Measurements from ENCODE around the gene NAV3. TPM values are rescaled to one million over a fixed set of nuclear protein-coding genes. Genes with fewer than 3 reads are reported as not detected.

NAV3 gene
- polyA plus RNA-seq, 3 donors from 2014 or later: not detected

DNA sequence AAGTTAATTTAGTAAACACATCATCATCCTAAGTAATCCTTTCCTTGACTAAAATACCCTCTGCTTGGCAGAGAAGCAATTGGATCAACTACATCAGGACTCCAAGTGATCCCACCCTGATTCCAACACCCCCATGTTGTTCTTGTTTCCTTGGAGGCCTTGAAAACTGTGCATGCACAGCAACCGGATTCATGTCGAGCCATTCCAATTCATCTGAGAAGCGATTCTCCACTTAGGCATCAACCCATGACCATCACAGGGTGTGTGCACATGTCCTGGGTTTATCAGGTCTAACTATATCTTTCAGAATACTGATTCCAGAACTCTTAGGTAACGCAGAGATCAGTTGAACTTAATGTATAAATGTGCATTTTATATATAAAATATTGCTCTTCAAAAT is 163.0 kb downstream of the NAV3 start:
- Mint-ChIP-seq H3K4me1 (no peaks in the 10 kb centered on the region), H3K4me3 (no peak overlapping the region), H3K27ac (no peak overlapping the region), H3K27me3 (ENCODE audit: low read depth in 3 of 3) (no peaks in the 10 kb centered on the region), H3K36me3 (no peaks in the 10 kb centered on the region), H3K9me3 (peaks cover 0 to 30% (median 9%) of the 10 kb centered on the region in 6 donors)
- no peak for DNase-seq

DNA sequence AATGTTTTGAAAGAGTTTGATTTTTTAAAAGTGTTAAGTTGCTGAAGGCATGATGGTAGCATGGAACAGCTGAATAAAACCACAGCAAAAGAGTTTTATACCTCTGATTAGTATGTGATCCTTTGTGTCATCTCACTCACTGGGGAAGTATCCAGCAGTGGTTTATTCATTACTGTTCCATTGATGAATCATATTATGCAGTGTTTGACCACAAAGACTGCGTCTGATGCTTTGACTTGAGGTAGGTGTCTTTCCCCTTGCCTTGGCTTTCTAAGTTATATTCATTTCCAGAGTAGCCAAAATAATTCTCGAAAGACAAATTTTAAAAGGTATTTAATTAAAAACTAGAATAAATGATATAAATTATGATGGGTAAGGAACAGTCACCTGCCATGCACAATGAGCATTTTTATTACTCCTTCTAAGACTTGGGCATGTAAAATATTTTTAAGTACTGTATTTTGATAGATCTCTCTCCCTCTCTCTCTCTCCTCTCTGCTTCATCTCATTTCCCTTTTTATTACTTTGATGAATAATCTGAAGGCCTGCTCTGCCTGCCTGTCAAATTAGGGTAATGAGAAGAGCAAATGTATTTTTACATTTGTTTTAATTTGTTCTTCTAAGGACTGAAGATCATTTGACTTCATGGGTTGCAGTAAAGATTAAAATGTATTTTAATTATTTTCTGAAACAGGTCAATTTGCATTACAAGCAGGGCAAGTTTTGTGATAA is 164.9 kb downstream of the NAV3 start:
- Mint-ChIP-seq H3K4me1 (no peaks in the 10 kb centered on the region), H3K4me3 (no peak overlapping the region), H3K27ac (no peak overlapping the region), H3K36me3 (no peaks in the 10 kb centered on the region), H3K9me3 (peaks cover 0 to 25% (median 5%) of the 10 kb centered on the region in 6 donors), H3K27me3 (ENCODE audit: low read depth in 3 of 3) (no peaks in the 10 kb centered on the region)
- DNase-seq: no peak

DNA sequence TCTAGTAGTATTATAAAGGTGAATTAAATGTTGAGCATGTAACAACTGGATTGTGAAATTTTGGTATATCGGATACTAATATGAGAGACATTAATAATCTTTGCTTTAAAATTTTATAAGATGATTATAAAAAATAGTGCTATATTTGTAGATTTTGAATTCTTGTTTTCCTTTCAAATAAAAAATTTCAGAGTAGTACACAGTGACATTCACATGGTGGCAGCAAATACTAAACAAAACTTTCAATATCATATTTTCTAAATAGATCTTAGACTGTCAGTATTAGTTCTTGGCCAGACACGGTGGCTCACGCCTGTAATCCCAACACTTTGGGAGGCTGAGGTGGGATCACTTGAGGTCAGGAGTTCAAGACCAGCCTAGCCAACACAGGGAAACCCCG is 166.0 kb downstream of the NAV3 start:
- Mint-ChIP-seq H3K4me3 (no peak overlapping the region), H3K36me3 (no peaks in the 10 kb centered on the region), H3K4me1 (no peaks in the 10 kb centered on the region), H3K9me3 (peaks cover 0 to 21% (median 5%) of the 10 kb centered on the region in 6 donors), H3K27me3 (ENCODE audit: low read depth in 3 of 3) (no peaks in the 10 kb centered on the region), H3K27ac (no peak overlapping the region)
- DNase-seq: no peak

DNA sequence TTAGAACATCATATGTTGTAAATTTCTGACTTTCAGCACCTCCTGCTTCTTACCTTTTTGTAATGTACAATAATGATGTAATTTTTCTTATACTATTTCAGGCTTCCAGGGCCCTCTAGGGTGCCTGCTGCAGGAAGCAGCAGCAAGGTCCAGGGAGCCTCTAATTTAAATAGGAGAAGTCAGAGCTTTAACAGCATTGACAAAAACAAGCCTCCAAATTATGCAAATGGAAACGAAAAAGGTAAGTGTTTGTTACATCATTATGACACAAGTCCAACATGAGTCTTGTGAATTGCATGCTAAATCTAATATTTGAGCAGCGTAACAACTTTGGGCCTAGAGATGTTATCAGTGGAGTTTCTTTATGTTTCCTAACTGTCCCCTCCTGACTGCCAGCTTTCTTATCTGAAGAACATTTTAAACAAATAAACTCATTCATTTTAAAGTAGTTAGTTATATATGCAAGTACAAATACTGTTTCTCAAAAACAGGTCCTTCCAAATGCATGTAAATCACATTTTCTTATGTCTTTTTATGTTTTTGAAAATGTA is 167.6 kb downstream of the NAV3 start:
- H3K9me3 Mint-ChIP-seq: peaks cover 0 to 10% (median 0%) of the 10 kb centered on the region in 6 donors
- H3K4me3 Mint-ChIP-seq: no peak overlapping the region
- H3K4me1 Mint-ChIP-seq: no peaks in the 10 kb centered on the region
- H3K36me3 Mint-ChIP-seq: no peaks in the 10 kb centered on the region
- H3K27ac Mint-ChIP-seq: no peak overlapping the region
- DNase-seq: no peak
- H3K27me3 Mint-ChIP-seq (ENCODE audit: low read depth in 3 of 3): no peaks in the 10 kb centered on the region

DNA sequence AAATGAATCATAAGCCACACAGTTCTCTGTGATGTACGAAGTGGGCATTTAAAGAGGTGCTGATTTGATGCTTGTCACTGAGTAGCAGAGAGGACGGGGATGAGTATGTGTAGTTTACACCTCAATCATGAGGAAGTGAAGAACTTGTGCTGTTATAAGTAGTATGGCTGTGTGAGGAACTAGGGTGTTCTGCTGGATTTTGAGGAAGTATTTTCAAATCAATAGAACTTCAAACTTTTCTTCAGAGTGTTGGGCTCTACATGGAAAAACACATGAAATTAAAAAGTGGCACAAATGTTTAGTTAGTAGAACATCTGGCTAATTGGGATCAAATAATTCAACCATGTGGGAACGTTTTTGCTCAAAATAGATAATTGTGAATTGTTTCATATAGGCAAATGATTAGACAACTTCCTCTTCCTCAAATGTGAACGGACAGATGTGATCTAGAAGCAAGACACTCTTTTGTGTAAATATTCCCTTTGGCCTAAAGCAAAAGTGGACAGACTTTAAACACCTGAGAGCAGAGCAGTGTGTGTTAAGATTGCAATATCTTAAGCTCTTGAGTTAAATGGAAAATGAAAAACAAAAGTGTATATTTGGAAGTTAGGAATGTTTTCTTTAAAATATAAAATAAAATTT is 168.5 kb downstream of the NAV3 start:
- H3K4me3 Mint-ChIP-seq: no peak overlapping the region
- no peaks in the 10 kb centered on the region for H3K36me3 Mint-ChIP-seq

DNA sequence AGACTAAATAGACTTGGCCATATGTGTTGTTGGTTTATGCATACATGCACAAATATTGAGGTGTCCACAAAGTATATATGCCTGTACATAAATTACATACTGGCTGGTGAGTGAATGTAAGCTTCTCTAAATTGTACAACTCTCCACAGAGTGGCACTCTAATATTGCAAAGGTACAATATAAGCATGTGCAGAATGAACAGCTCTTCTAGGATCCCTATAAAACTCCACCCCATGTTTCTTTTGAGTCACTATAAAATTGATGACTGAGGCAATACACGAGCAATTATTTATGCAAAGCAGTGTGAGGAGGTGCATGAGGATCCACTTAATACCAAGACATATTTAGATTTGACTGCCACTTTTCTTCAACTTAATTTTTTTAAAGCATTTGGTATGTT is 172.2 kb downstream of the NAV3 start:
- Mint-ChIP-seq H3K4me3 (no peak overlapping the region), H3K36me3 (no peaks in the 10 kb centered on the region), H3K4me1 (no peaks in the 10 kb centered on the region), H3K27me3 (ENCODE audit: low read depth in 3 of 3) (no peaks in the 10 kb centered on the region), H3K27ac (no peak overlapping the region), H3K9me3 (peaks cover 0 to 17% (median under 1%) of the 10 kb centered on the region in 6 donors)
- DNase-seq: no peak

More for the DNA sequence above, 168.5 kb downstream of the NAV3 start:
- Mint-ChIP-seq H3K9me3 (peaks cover 0 to 8% (median 2%) of the 10 kb centered on the region in 6 donors), H3K27ac (no peak overlapping the region), H3K4me1 (no peaks in the 10 kb centered on the region), H3K27me3 (ENCODE audit: low read depth in 3 of 3) (no peaks in the 10 kb centered on the region)
- DNase-seq: no peak

DNA sequence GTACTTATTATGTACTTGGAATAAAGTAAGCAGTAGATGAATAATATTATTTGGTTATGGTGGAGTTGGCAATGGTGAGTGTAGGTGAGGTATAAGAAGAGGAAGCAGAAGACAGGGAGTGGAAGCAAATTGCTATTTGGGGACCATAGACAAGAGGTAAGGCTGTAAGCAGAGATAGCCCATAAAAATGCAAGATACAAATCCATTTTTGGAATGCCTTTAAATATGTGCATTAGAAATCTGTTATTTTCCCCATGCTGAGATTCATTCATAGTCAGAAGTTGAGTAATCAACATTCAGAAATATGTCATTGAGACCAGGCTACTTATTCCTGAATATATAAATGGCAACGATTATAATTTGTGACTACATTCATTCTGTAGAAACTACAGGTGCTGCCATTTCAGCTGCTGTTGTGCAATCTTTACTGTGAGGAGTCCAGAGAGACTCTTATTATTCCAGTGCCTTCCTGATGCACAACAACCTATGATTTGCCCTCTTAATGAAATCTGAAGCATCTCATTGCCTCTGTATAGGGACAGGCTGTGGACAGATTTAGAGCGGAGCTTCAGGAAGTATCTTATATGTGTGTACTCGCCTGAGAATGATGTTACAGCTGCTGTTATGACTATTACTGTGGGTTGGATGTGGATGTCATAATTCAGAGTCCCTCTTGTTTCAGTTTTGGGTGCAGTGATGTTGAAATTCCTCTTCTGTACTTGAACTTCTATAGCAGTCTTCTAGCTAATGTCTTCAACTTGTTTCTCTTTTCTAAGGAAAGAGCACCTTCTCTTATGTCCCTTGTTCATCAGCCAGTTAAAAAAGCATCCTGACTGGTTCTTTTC is 173.8 kb downstream of the NAV3 start:
- Mint-ChIP-seq H3K36me3 (no peaks in the 10 kb centered on the region), H3K27me3 (ENCODE audit: low read depth in 3 of 3) (no peaks in the 10 kb centered on the region), H3K4me3 (no peak overlapping the region), H3K9me3 (peaks cover 0 to 17% (median under 1%) of the 10 kb centered on the region in 6 donors), H3K27ac (no peak overlapping the region), H3K4me1 (no peaks in the 10 kb centered on the region)
- no peak for DNase-seq

DNA sequence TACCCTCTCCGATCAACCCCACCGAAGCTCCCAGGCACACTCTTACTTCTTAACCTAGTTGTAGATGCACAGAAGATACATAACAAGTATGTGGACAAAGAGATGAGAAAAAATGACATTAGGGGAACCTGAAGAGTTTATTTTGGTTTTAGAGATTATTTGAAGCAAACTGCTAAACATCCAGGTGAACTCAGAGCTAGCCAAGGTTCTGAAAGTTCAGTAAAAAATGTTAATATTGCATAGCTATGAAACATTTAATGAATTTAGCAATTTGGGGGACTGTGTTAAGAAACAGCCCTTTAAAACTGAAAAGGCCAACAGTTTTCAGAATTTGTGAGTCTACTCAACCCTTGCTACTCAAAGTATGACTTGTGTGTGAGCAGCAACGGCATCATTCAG is 174.4 kb downstream of the NAV3 start:
- Mint-ChIP-seq H3K4me3 (no peak overlapping the region), H3K27me3 (ENCODE audit: low read depth in 3 of 3) (no peaks in the 10 kb centered on the region), H3K36me3 (no peaks in the 10 kb centered on the region), H3K27ac (no peak overlapping the region), H3K4me1 (no peaks in the 10 kb centered on the region), H3K9me3 (peaks cover 0 to 17% (median under 1%) of the 10 kb centered on the region in 6 donors)
- no peak for DNase-seq

DNA sequence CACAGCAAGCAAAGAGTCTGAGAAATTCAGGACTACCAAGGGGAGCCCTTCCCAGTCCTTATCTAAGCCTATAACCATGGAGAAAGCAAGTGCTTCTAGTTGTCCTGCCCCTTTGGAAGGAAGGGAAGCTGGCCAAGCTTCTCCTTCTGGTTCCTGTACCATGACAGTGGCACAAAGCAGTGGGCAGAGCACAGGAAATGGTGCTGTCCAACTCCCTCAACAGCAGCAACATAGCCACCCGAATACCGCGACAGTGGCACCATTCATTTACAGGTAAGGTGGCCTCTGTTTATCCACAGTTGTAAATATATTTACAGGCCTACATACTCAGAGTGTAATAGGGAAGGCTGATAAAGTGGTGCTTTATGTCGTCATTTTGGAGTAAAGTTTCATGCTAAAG is 176.5 kb downstream of the NAV3 start:
- peaks cover 0 to 17% (median 2%) of the 10 kb centered on the region in 6 donors for H3K9me3 Mint-ChIP-seq
- no peaks in the 10 kb centered on the region for H3K27me3 Mint-ChIP-seq (ENCODE audit: low read depth in 3 of 3)

DNA sequence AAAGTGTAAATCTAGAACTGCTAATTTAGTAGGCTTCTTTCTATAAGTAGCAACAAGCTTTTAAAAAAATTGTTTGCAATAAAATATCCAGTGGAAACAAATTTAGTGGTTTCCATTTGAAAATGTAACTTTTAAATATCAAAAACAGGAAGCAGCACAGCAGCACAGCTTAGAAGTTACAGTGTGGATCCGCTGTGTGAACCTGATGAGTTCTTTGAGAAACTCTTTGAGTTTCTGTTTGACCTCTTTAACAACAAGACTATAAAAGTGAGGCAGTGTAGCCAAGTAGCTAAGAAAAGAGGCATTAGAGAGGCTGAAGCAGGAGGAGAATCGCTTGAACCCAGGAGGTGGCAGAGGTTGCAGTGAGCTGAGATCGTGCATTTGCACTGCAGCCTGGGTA is 178.3 kb downstream of the NAV3 start:
- H3K9me3 Mint-ChIP-seq: peaks cover 0 to 12% (median 6%) of the 10 kb centered on the region in 6 donors
- no peak for DNase-seq

More for the DNA sequence above, 176.5 kb downstream of the NAV3 start:
- Mint-ChIP-seq H3K4me1 (no peaks in the 10 kb centered on the region), H3K36me3 (no peaks in the 10 kb centered on the region), H3K27ac (no peak overlapping the region), H3K4me3 (no peak overlapping the region)
- DNase-seq: no peak

DNA sequence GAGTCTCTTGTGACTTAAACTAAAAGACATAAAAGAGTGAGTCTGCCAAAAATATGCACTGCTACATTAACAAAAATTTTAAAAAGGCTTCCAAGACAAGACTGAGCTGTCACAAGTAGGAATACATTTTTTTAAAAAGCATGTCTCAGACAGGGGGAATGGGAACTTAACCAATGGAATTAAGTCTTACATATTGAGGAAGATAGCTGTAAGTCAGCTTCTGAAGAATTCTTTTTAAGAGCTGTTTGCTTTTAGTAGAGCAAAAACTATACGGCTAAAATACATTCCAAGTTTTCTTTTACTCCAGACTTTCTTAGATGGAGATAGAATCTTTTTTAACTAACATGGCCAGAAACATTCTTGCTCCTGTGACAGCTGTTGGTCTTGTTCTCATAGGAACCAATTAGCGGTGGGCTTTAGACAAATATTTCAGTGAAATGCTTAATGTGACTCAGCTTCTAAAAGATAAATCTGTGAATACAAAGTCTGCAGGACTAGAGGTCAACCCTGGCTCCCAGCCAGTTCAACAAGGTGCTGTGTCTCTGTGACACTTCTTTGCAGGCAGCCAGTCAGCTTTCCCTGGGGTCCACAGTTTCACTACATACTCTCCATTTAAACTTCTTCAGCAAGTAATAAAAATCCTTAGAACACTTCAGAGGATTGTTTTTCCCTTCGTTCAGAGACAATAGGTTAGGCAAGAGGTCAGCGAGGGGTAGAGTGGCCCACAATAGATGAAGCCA is 187.6 kb downstream of the NAV3 start:
- Mint-ChIP-seq H3K27me3 (ENCODE audit: low read depth in 3 of 3) (peaks cover 0 to 4% (median 1%) of the 10 kb centered on the region in 3 donors), H3K27ac (no peak overlapping the region), H3K36me3 (no peaks in the 10 kb centered on the region)

More for the DNA sequence above, 178.3 kb downstream of the NAV3 start:
- Mint-ChIP-seq H3K27ac (no peak overlapping the region), H3K4me1 (no peaks in the 10 kb centered on the region), H3K4me3 (no peak overlapping the region), H3K36me3 (no peaks in the 10 kb centered on the region), H3K27me3 (ENCODE audit: low read depth in 3 of 3) (no peaks in the 10 kb centered on the region)

DNA sequence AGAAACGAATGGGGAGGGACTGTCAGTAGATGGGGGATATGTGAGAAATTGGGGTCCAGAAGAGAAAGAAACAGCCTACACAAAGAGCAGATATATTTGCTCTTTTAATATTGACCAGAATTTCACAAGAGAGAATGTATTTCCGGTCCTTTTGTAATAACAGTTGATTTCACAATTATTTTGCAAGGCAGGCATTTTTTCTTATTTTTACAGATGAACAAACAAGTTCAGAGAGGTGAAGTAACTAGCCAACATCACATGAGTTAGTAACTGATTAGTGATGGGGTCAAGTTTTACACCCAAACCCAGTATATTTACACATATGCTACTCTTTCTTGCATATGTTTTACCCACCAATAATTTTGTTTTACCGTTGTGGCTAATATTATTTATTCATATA is 188.2 kb downstream of the NAV3 start:
- peaks cover 0 to 24% (median 12%) of the 10 kb centered on the region in 6 donors for H3K9me3 Mint-ChIP-seq
- peaks cover 0 to 4% (median 1%) of the 10 kb centered on the region in 3 donors for H3K27me3 Mint-ChIP-seq (ENCODE audit: low read depth in 3 of 3)
- no peak overlapping the region for H3K27ac Mint-ChIP-seq
- DNase-seq: no peak
- H3K36me3 Mint-ChIP-seq: no peaks in the 10 kb centered on the region
- H3K4me1 Mint-ChIP-seq: no peaks in the 10 kb centered on the region
- no peak overlapping the region for H3K4me3 Mint-ChIP-seq

More for the DNA sequence above, 187.6 kb downstream of the NAV3 start:
- no peak overlapping the region for H3K4me3 Mint-ChIP-seq
- no peaks in the 10 kb centered on the region for H3K4me1 Mint-ChIP-seq
- no peak for DNase-seq
- H3K9me3 Mint-ChIP-seq: peaks cover 2 to 22% (median 12%) of the 10 kb centered on the region in 6 donors

DNA sequence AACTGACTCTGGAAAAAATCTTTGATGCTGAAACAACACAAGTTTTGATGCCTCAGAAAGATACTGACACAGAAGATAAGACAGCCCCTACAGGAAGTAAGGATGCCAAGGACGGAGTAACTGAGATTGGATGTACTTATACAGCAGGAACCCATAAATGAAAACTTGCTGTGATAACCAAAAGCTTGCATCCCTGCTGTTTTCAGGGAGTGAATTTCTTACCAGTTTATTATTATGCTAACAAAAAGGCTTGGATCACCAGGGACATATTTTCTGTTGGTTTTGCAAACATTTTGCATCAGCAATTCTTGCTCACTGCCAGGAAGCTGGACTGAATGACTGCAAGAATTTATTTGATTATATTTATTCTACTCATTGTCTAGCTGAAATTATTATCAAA is 197.7 kb downstream of the NAV3 start:
- peaks cover 0 to 4% (median 1%) of the 10 kb centered on the region in 3 donors for H3K27me3 Mint-ChIP-seq (ENCODE audit: low read depth in 3 of 3)
- peaks cover 1 to 38% (median 21%) of the 10 kb centered on the region in 6 donors for H3K9me3 Mint-ChIP-seq
- no peak for DNase-seq
- H3K4me1 Mint-ChIP-seq: no peaks in the 10 kb centered on the region
- no peak overlapping the region for H3K4me3 Mint-ChIP-seq
- no peak overlapping the region for H3K27ac Mint-ChIP-seq
- peaks cover 0 to 3% (median 0%) of the 10 kb centered on the region in 3 donors for H3K36me3 Mint-ChIP-seq

Data from immature natural killer cell (primary cell).